HG03159 (cell line): ENCODE data around the gene ARHGAP28.

ENCODE experiments used
- ATAC-seq: cut with Tn5 transposase; IDR thresholded peaks from one replicate; pipeline ENCODE4 v1.9.1; 2021; ENCODE audit warnings: mild to moderate bottlenecking, moderate library complexity; ENCODE audit not compliant: unreplicated experiment

ARHGAP28 gene

DNA sequence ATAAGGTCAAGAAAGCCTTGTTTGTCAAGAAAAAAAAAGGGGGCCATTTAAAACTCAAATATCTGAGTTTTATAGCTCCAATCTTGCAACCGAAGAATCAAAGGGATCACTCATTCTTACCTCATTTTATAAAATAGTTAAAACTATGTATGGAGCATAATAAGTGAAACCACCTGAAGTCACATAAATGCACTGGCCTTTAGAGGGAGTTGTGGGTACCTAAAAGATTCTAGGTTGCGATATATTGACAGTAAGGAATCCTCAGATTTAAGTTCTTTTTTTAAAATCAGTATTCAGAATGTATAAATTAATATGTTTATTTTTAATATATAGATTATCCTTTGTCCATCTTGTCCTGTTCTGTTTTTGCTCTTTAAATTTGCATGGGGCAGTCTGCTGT, 3.4 kb downstream of the ARHGAP28 start:
- no peak for ATAC-seq

DNA sequence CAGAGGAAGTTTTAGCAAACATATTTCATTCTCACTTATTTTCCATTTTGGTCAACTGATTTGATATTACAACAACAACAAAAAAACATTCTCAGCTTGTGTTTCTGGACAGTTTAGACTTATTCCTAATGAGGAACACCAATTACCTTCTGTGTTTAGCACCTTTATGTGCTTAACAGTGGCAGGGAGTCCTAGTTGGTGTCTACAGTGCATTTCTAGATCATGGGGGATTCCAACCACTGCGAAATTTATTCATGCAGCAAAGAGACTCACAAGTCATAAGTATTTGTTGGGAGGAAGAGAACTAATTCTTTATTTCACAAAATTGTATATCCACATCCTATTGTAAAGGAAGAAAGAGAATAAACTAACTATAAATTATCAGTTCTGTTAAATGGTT, 4.2 kb downstream of the ARHGAP28 start:
- no peak for ATAC-seq

DNA sequence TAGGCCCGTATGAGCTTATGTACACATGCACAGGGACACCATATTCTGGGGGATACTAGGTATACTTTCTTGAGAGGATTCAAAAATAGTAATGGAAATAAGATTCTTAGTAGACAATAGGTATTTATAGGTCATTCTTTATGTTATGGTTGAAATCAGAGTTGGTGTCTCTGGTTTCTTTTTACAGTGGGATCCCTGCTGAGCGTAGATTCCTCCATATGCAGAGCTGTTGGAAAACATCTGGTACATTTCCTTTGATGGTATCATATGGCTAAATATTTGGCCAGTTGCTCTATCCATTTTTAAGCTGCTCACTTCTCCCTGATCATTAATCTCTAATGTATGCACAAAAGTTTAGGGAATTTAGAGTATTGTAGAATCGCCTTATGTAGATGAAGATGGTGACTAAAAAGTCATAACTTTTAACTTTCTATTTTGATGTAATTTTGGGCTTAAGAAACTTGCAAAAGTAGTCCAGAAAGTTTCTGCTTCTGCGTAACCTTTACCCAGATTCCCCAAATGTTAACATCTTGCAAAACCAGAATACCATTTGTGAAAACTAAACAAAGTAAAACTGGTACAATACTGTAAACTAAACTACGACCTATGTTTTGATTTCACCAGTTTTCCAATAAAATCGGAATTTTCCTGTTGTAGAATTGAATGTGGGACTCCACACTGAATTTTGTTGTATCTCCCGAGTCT, 5.4 kb downstream of the ARHGAP28 start:
- ATAC-seq: no peak

DNA sequence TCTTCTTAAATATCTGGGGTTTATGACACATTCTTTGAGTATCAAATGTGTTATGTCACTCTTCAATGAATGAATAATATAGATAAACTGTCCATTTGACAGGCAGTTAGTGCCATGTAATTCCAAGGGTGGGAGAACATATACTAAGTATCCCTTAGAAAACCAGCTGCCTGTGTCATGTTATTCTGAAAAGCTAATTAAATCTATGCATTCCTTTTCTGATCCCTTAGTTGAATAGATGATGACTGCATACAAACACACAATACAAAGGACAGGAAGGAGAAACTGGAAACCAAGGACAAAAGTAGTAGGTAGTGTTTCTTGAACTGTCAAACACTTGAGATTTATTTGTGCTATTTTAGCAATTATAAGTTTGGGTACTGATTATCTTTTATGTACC, 8.3 kb downstream of the ARHGAP28 start:
- no peak for ATAC-seq

DNA sequence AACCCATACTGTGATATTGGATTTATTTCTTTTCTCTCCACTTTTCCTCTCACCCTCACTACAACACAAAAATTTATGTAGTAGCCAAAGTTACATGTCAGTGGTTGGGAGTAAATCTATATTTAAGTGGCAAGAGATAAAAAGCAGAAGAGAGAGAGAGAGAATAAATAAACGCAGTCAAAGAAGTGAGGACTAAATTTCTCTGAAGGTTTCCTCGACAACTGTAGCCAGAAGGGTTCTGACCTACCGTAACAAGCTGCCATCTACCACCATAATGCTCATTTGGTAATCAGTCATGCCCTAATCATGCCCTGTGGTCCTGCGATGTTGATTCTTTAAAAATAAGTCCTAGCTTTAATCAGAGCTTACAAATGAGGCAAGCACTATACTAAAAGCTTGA, 9.1 kb downstream of the ARHGAP28 start:
- ATAC-seq: no peak

DNA sequence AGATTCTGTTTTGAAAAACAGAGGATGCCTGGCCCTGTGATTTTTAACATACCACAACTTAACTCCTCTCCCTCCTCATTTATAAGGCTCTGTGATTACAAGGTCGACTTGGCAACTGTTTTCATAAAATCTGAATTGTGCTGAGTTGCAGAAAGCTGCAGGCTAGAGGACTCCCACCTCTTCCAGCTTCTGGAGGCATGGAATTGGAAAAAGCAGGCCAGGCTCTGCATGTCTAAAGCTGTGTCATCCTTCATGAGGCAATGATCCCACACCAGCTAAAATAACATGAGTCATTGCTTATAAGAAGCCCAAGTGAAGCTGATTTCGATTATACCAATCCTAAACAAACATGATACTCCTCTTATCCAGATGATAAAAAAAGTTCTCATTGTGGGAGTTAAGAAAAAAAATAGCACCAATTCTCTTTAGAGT, 11.7 kb downstream of the ARHGAP28 start:
- no peak for ATAC-seq

DNA sequence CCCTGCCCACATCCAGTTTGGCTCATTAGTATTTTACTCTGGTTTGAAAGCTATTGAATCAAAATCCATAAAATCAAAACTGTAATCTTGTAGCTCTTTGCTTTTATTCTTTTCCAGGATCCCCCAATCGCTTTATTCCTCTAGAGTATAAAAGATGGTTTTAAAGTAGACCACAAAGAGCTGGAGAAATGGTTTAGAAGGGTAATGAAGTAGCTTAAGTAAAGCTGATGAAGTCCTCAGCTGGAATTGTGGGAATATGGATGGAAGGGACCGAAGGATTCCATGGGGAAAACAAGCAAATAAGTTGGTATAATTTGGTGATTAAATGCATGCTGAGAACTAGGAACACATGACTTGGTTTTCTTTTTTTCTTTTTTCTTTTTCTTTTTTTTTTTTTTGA, 12.3 kb downstream of the ARHGAP28 start:
- ATAC-seq: no peak

DNA sequence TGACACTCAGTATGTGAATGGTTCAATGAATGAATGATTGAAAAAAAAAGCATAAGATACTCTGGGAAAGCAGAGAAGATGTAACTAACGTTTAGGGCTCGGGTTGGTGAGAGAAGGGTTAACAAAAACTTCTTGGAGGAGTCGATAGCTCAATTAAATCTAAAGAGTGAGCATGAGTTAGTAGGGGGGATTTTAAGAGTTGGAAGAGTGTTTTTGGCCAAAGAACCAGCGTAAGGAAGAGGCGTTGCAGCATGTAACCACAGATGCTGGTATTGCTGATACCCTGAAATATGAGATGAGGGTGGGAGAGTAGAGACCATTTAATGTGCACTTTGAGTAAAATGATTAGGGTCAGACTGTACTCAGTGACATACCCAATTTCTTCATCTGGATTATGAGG, 14.5 kb downstream of the ARHGAP28 start:
- no peak for ATAC-seq

DNA sequence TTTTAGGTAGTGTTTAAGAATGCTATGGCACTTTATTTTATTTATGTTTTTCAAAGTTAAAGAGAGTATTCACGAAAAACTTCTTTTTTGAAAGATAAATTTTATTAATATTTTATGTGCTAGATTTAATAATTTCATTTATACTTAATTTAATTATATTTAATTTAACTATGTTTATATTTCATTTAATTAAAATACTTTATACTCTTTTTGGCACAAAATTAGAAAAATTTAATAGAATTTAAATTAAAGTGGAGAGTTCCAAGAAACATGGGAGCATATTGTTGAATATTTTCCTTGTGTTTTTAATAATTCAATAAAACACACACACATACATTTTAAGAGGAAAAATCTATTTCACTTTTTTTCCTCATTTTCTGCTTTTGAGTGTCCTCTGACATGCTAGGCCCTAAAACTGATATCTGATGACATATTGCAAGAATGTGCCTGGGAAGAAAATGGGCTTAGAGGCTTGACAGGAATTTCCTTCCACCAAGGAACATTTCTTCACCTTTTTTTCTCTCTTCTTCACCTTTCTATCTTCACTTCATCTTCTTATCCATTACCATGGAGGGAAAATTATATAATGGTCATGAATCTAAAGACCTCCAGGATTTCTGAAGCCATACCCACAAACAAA, 15.4 kb downstream of the ARHGAP28 start:
- ATAC-seq: no peak

DNA sequence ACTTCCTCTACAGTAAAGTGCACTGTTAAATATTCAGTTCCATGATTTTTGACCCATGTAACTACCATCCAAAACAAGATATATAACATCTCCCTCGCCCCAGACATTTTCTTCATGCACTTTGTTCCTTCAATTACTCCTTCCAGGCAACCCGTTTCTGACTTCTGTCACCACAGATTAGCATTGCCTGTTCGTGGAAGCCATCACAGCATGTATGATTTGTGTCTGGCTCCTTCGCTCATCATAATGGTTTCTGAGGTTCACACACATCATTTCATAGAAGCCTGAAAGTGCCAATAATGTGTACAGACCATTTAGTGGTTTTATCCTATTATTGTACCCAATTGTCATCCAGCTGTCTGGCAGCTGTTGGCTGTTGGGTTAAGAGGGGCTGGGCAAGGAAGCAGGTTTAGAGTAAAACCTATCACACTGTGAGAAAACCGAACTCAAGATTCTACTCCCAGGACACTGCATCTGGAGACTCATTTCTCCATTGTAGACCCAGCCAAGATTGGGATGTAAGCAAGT, 16.1 kb downstream of the ARHGAP28 start:
- ATAC-seq: no peak

DNA sequence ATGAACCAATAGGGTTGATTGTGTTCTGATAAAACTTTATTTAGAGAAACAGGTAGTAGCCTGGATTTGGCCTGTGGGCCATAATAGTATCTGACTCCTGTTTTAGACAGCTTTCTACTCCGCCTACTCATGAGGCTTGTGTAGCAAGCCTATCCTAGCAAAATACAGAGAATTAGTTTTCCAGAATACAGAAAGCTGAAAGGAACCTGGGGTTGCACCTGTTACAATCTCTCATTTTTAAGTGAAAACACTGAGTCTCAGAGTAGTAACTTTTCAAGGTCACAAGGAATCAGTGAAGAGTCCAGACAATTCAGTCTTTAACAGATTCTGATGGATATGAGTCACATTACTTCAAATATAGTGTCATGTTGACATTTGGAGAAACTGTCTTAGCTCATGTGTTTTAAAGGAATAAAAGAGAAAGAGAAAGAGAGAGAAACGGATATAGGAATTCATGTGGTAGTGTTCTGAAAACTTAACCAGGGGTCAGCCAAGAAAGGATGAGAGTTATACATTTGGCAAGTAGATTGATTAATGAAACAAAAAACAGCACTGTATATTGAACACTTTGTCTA, 17.0 kb downstream of the ARHGAP28 start:
- no peak for ATAC-seq

DNA sequence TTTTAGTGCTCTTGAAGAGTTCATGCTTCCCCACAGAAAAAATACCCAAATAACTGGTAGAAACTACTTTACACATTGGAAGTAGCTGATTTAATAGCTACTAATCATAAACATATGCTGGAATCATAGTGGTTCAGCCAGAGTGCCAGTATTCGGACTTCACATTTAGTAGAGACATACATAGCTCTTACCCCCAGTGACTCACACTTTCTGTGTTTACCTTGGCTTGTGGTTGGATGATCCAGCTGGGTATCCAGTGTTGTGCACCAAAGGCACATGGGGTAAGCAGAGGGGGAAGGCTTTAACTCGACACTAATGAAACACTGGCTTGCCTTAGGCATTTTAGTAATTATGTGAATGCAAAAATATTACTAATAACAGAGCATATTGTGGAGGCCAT, 18.1 kb downstream of the ARHGAP28 start:
- no peak for ATAC-seq

DNA sequence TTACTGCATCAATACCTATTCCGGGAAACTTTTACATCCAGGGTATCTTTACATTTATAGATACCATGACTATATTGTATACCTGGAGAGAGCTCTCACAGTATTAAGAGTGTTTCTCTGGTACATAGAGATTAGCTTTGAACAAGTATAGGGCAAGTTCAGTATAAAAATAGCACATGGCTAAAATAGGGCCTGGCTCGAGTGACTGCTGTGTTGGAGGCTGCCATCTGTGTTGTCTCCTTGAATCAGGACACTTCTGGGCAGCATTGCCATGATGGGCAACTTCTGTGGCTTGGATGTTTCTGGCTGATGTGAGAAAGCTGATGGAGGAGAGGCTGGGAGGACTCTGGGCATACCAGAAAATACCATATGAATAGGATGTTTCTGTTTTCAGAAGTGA, 18.7 kb downstream of the ARHGAP28 start:
- ATAC-seq: no peak

DNA sequence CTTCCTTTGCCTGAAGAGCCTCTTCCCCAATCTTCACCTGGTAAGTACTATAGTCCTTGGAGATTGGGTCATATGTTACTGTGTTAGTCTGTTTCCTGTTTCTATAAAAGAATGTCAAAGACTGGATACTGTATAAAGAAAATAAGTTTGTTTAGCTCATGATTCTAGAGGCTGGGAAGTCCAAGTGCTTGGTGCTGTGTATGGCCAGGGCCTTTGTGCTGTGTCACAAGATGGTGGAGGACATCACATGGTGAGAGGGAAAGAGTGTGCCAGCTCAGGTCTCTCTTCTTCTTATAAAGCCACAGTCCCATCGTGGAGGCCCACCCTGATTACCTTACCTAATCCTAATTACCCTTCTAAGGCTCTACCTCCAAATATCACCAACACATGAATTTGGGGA, 20.9 kb downstream of the ARHGAP28 start:
- ATAC-seq: no peak

DNA sequence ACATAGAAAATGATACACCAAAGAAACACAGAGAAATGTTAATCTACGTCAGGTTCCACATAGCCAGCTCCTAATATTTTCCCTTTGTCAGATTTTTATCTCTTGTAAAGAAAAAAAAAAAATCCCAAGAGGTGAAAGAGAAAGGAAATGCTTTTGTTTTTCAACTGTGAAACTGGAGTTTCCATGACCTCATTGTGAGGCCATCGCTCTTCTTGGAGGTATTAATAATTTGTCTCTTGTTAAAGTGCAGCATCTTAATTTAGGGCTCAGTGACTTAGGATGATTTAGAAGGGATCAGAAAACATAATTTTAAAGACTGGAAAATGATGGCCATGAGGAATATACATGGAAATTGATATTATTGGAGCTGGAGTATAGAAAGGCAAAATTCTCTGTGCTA, 21.7 kb downstream of the ARHGAP28 start:
- ATAC-seq: no peak

DNA sequence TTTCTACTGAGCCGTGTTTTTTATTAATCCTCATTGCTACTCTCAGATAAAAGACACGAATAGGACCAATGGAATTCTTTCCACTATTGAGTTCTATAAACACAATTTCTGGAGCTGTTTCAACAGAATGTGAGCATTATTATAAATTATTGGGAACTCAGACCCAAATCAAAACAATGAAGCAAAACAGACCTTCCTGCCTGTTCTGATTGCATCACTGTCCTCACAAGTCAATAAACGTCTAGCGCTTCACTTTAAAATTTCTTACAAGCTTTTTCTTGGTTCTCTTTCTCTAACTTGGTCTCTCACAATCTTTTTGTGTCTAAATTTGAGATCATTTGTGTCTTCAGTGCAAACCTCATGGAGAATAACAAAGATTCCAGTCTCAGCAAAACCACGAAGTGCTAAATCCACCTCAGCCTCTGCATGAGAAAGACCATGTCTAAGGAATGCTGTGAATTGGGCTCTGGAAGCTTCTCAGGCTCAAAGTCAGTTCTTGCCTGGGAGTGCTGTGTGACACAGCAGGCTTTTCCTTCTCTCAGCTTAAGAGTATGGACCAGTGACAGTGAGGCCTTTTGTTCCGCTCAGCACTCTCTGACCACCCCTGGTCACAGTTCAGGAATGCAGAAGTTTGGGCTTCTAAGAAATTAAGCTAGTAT, 22.8 kb downstream of the ARHGAP28 start:
- no peak for ATAC-seq

DNA sequence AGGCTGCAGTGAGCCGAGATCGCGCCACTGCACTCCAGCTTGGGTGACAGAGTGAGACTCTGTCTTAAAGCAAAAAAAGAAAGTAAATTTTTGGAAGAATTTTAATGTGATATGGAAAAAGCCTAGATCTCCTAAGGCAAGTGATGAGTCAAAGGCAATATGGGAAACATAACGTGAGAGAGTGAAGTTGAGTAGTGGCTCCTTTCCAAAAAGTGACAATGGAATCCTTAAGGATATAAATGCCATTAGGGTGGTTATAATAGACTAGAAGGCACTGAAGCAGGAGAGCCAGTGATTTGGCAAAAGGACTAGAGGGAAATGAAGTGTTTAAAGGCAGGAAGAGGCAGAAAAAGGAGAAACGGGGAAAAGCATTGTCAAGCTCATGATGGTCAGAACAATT, 25.6 kb downstream of the ARHGAP28 start:
- no peak for ATAC-seq

DNA sequence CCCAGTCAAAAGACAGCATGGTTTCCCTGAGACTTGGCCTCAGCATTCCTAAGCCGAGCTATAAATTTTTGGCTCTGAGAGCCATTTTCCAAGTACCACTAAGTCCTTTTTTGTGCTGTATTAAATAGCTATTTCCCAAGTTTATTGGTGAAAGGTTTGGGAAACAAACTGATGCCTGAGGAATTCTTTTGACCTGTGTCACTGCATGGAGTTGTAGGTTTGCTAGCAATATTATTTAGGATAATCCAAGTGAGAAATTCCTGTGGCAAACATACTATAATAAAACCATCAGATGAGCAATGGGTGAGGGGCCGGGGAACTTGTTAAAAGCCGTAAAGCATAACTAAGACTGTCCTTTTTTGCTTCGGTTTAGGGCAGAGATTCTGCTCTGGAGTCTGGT, 28.4 kb downstream of the ARHGAP28 start:
- no peak for ATAC-seq

DNA sequence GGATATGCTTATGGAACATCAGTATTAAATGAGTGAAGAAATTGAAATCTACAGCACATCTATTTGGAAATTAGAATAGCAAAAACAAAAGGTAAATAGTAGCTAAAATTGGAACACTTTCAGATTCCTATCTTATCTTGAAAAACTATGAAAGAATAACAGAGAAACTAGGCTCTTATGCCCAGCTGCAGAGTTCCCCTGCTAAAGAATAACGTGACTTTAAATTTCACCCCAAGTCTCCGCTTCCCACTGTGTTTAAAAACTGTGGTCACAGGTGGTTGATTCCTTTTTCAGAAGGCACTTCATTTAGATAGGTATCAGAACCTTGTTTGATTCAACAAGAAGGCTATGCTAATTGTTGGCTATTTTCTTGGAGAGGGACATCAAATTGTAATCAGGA, 30.1 kb downstream of the ARHGAP28 start:
- no peak for ATAC-seq

DNA sequence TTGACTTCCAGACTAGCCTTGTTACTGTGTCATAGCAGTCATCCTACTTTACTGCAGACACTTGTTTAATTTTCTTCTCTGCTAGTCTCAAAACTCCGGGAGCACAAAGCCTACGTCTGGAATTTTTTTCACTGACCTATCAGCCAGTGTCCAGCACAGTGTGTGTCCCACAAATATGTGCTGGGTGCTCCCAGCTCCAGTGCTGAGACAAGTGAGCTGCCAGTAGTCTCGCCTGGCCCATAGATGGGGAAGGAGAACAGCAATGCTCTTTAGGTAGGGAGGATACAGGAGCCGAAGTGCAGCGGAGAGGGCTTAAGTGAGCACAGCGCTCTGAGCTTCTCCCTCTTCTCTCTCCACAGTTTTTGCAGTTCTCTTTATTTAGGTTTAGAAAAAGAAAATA, 34.0 kb downstream of the ARHGAP28 start:
- ATAC-seq: no peak

DNA sequence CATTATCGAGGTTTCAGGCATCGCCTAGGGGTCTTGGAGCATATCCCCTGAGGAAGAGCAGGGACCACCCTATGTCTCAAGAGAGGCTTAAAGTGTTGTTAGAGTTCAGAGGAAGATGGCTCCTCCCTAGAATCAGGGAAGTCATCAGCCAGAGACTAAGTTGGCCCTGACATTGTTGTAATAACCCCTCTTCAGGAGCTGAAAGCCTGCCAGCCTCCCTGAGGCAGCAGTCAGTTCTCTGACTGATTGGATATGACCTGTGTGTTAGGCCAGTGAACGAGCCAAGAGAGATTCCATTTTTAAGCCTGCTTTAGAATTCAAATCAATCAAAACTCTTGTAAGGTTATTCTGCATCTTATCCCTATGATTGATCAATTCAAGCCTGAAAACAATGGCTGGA, 34.9 kb downstream of the ARHGAP28 start:
- no peak for ATAC-seq

DNA sequence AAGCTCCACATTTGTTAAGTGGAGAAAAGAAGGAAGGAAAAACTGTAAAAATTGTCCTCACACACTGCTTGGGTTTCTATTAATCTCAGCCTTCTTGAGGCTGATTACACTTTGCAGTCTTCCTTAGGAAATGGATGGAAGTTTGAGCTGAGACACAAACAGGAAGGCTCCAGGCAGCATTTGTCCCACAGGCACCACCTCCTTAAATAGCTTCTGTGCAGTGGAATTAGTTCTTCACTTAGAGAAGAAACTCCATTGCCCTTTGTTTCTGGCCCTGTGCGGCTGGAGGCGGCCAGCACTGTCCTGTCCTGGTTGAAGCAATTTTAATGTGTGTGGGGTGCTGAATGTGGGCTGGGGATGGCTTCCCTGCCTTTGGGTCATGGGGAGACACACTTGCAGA, 44.3 kb downstream of the ARHGAP28 start:
- ATAC-seq: no peak
